ENCODE results near the gene ZMYND10. TPM values are rescaled to one million over a fixed set of nuclear protein-coding genes. Genes with fewer than 3 reads are reported as not detected.

Gene ZMYND10
- 10 to 100 TPM in 1 of 2 donors, 1 to 10 TPM in 1; 1.6 to 16.3 TPM for total RNA-seq
- polyA plus RNA-seq (ENCODE audit: insufficient read length in 6 of 6) = 10 to 100 TPM in 4 of 6 donors, 1 to 10 TPM in 2; 6.2 to 25.5 (median 18.8) TPM
- long read RNA-seq, donor 1, partial matches to known transcripts = 0 of 3 reads
- long read RNA-seq, donor 1, other reads (novel, unspliced or antisense) = 0 of 3 reads
- long read RNA-seq, donor 2, transcript ZMYND10-201 (12 exons, 2,896 nt) = major isoform, 6 of 7 reads
- long read RNA-seq, donor 2, partial matches to known transcripts = 0 of 7 reads
- long read RNA-seq, donor 2, other reads (novel, unspliced or antisense) = 0 of 7 reads
- long read RNA-seq, donor 3 = 0 reads
- long read RNA-seq, donor 4, partial matches to known transcripts = 0 of 2 reads
- long read RNA-seq, donor 4, other reads (novel, unspliced or antisense) = 0 of 2 reads
- long read RNA-seq, donor 5, transcript ZMYND10-201 (12 exons, 2,896 nt) = major isoform, 11 of 13 reads
- long read RNA-seq, donor 5, partial matches to known transcripts = 0 of 13 reads
- long read RNA-seq, donor 5, other reads (novel, unspliced or antisense) = 0 of 13 reads
- long read RNA-seq, donor 6, transcript ZMYND10-201 (12 exons, 2,896 nt) = major isoform, 5 of 5 reads
- long read RNA-seq, donor 6, partial matches to known transcripts = 0 of 5 reads
- long read RNA-seq, donor 6, other reads (novel, unspliced or antisense) = 0 of 5 reads
- long read RNA-seq, donor 7, partial matches to known transcripts = 0 of 4 reads
- long read RNA-seq, donor 7, other reads (novel, unspliced or antisense) = 0 of 4 reads
- long read RNA-seq, donor 8, partial matches to known transcripts = 0 of 1 reads
- long read RNA-seq, donor 8, other reads (novel, unspliced or antisense) = 0 of 1 reads
- long read RNA-seq, donor 9 = 0 reads
- long read RNA-seq, donor 10, transcript ZMYND10-201 (12 exons, 2,896 nt) = major isoform, 37 of 45 reads
- long read RNA-seq, donor 10, partial matches to known transcripts = 0 of 45 reads
- long read RNA-seq, donor 10, other reads (novel, unspliced or antisense) = 8 of 45 reads
- long read RNA-seq, donor 11, transcript ZMYND10-201 (12 exons, 2,896 nt) = major isoform, 8 of 10 reads
- long read RNA-seq, donor 11, partial matches to known transcripts = 0 of 10 reads
- long read RNA-seq, donor 11, other reads (novel, unspliced or antisense) = 0 of 10 reads
- long read RNA-seq, donor 12, partial matches to known transcripts = 0 of 11 reads
- long read RNA-seq, donor 12, other reads (novel, unspliced or antisense) = 8 of 11 reads

- intact Hi-C loops (cut with DNase I) = loop anchor here in 1 of 2 donors (5.0 kb wide), 1 partner anchor 197 kb away; no protein-coding TSS in a partner anchor
- peak; percentile 23 for ATAC-seq
Observed at GRCh38 chr3:50345586-50346234, at the start of gene ZMYND10. TSS of gene ZMYND10 (minus strand) at chr3:50345732. CDS start at chr3:50345579, 153 bp downstream.

GRCh38 chr3:50393061-50393460 is 47.5 kb upstream of the ZMYND10 start:
- no peak overlapping the region for H3K27ac ChIP-seq
- ATAC-seq = no peak
- H3K9me3 ChIP-seq = no peaks in the 10 kb centered on the region
- intact Hi-C loops (cut with DNase I) = no loop called here
- H3K4me1 ChIP-seq = peaks cover 5 to 9% of the 10 kb centered on the region in 2 donors
- DNase-seq = no peak
- H3K27me3 ChIP-seq = no peaks in the 10 kb centered on the region
- H3K4me3 ChIP-seq = no peak overlapping the region
- no peaks in the 10 kb centered on the region for H3K36me3 ChIP-seq
- TF ChIP-seq CTCF (IDR thresholded peaks at IDR 0.05) = no peak

More at GRCh38 chr3:50345586-50346234, at the start of gene ZMYND10:
- no peaks in the 10 kb centered on the region for H3K9me3 ChIP-seq
- peak within 1 kb of the TSS; percentile 28 to 37 for H3K4me3 ChIP-seq
- no peak within 1 kb of the TSS for H3K27ac ChIP-seq
- H3K36me3 ChIP-seq = peaks cover 0 to 16% of the 10 kb centered on the region in 2 donors
- peak in 3 of 4 donors; percentile 69 to 93 (median 72) for DNase-seq
- TF ChIP-seq CTCF (IDR thresholded peaks at IDR 0.05) = no peak
- H3K27me3 ChIP-seq = no peaks in the 10 kb centered on the region
- peaks cover 27 to 63% of the 10 kb centered on the region in 2 donors for H3K4me1 ChIP-seq

GRCh38 chr3:50392101-50392715 is 46.7 kb upstream of the ZMYND10 start:
- H3K4me3 ChIP-seq = no peak overlapping the region
- TF ChIP-seq CTCF (IDR thresholded peaks at IDR 0.05) = no peak
- no peaks in the 10 kb centered on the region for H3K36me3 ChIP-seq
- intact Hi-C loops (cut with DNase I) = no loop called here
- no peak overlapping the region for H3K27ac ChIP-seq
- peaks cover 5 to 9% of the 10 kb centered on the region in 2 donors for H3K4me1 ChIP-seq
- ATAC-seq (no peak), DNase-seq (no peak)
- H3K27me3 ChIP-seq = no peaks in the 10 kb centered on the region
- H3K9me3 ChIP-seq = no peaks in the 10 kb centered on the region

- Histone ChIP-seq H3K27ac (no peak overlapping the region), H3K4me1 (peaks cover 5 to 9% of the 10 kb centered on the region in 2 donors), H3K4me3 (no peak overlapping the region), H3K27me3 (no peaks in the 10 kb centered on the region), H3K36me3 (no peaks in the 10 kb centered on the region), H3K9me3 (no peaks in the 10 kb centered on the region)
- DNase-seq (peak in 1 of 4 donors; percentile 35), ATAC-seq (peak; percentile 46)
- no peak for TF ChIP-seq CTCF (IDR thresholded peaks at IDR 0.05)
- intact Hi-C loops (cut with DNase I) = no loop called here
Observed at GRCh38 chr3:50390508-50391224, 45.1 kb upstream of the ZMYND10 start.

Measured in left lung (tissue), 14 donors.